BLaER1 (cell line): ENCODE measurements around the gene POU2F2.

ENCODE experiments used
- H3K27ac ChIP-seq: shearing (Covaris generic); formaldehyde crosslinking; 2 replicates; pipeline ENCODE4 v1.8.1; 2022
- H3K27me3 ChIP-seq: shearing (Covaris generic); formaldehyde crosslinking; 2 replicates; pipeline ENCODE4 v1.8.1; 2022
- H3K36me3 ChIP-seq: shearing (Covaris generic); formaldehyde crosslinking; 2 replicates; pipeline ENCODE4 v1.8.1; 2022
- H3K4me1 ChIP-seq: shearing (Covaris generic); formaldehyde crosslinking; 2 replicates; pipeline ENCODE4 v1.8.1; 2022
- H3K4me2 ChIP-seq: shearing (Covaris generic); formaldehyde crosslinking; 2 replicates; pipeline ENCODE4 v1.8.1; 2022
- H3K4me3 ChIP-seq: shearing (Covaris generic); formaldehyde crosslinking; 2 replicates; pipeline ENCODE4 v1.8.1; 2022
- H3K9ac ChIP-seq: shearing (Covaris generic); formaldehyde crosslinking; 2 replicates; pipeline ENCODE4 v1.8.1; 2022
- H3K9me3 ChIP-seq: shearing (Covaris generic); formaldehyde crosslinking; 2 replicates; pipeline ENCODE4 v1.8.1; 2022
- H4K20me1 ChIP-seq: shearing (Covaris generic); formaldehyde crosslinking; 2 replicates; pipeline ENCODE4 v1.8.1; 2022
- Cebpa-rat ChIP-seq: shearing (Covaris generic); IDR thresholded peaks from 2 replicates; pipeline ENCODE4 v1.8.1; 2022

POU2F2 gene

DNA sequence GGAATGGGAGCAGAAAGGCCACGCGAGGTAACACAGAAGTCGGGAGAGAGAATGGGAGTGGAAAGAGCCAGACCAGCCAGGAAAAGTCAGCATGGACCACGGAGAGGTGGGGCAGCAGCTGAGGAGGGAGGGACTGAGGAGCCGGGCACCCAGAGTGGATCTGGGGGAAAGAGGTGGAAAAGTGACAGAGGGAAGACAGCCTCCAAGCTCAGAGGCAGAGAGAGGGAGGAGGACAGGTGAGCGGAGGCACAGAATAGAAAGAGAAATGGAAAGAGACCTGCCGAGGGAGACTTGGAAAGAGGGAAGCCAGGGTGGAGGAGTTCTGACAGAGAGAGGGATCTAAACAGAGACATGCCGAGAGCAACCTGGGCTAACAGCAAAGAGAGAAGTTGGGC, 63.9 kb downstream of the POU2F2 start:
- Histone ChIP-seq H3K9ac (peak overlapping the region; percentile 84), H3K4me3 (peak overlapping the region; percentile 73)

GRCh38 chr19:42067315-42067888, 64.8 kb downstream of the POU2F2 start:
- Histone ChIP-seq H3K4me2 (peak overlapping the region; percentile 97), H4K20me1 (peaks cover 51% of the 10 kb centered on the region), H3K4me1 (peaks cover 77% of the 10 kb centered on the region), H3K27me3 (no peaks in the 10 kb centered on the region), H3K27ac (0 out of 2 replicates have a peak overlapping the region, but pooled peaks have one; percentile 89), H3K36me3 (peaks cover 35% of the 10 kb centered on the region), H3K4me3 (peak overlapping the region; percentile 73; the same call in 1 of the 2 replicates), H3K9ac (peak overlapping the region; percentile 84; the same call in 1 of the 2 replicates), H3K9me3 (no peaks in the 10 kb centered on the region)
- no peak for TF ChIP-seq Cebpa-rat

More for the DNA sequence above, 63.9 kb downstream of the POU2F2 start:
- no peaks in the 10 kb centered on the region for H3K27me3 ChIP-seq
- peaks cover 25% of the 10 kb centered on the region for H3K36me3 ChIP-seq
- peaks cover 77% of the 10 kb centered on the region for H3K4me1 ChIP-seq
- peak overlapping the region; percentile 89 for H3K27ac ChIP-seq
- no peaks in the 10 kb centered on the region for H3K9me3 ChIP-seq
- peak overlapping the region; percentile 97 for H3K4me2 ChIP-seq
- H4K20me1 ChIP-seq: peaks cover 48% of the 10 kb centered on the region
- no peak for TF ChIP-seq Cebpa-rat

DNA sequence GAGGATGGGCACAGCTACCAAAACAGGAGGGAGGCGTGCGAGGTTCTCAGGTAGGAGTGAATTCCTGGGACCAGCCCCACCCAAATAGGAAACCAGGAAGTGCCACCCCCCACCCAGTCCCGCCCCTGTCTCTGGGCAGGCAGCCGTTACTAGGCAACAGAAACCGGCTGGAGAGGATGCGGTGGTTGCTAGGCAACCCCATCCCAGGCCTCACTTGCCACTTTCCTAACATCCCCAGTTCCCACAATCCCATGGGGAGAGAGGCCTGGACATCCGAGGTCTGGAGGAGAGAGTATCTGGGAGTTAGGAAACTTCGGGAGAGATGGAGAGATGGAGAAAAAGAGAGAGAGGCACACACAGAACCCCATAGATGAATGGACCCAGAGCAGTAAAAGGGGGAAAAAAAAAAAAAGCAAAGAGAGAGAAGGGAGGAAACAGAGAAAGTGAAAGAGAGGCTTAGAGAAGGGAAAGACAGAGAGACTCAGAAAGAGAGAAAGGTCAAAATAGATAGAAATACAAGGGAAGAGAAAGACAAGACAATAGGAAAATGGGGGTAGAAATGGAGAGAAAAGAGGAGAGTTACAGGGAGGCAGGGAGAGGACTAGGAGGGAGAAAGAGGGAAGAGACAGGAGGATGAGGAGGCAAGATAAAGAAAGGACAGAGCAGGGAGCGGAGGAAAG, 66.0 kb downstream of the POU2F2 start:
- Histone ChIP-seq H3K27me3 (no peaks in the 10 kb centered on the region), H3K4me1 (peaks cover 69% of the 10 kb centered on the region), H3K4me3 (no peak overlapping the region), H3K36me3 (peaks cover 46% of the 10 kb centered on the region), H3K9ac (no peak overlapping the region), H3K4me2 (peak overlapping the region; percentile 97), H4K20me1 (peaks cover 51% of the 10 kb centered on the region), H3K9me3 (no peaks in the 10 kb centered on the region), H3K27ac (no peak overlapping the region)
- no peak for TF ChIP-seq Cebpa-rat

DNA sequence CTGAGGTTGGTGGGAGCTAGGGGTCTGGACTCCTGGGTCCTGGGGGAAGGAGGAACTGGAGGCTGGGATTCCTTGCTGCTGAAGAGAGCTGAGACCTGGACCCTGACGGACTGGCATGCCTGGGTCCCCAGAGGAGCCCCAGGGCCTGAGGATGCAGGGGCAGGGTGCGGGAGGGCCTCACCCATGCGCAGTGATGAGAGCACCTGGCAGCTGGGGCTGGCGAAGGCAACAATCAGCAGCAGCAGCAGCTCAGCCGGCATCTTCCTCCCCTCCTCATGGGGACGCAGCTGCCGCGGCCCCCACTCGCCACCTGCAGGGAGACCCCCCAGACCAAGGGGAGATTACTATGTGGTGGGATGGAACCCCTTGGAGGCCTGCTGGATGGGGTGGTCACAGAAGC, 66.7 kb downstream of the POU2F2 start:
- H3K27ac ChIP-seq: no peak overlapping the region
- peaks cover 51% of the 10 kb centered on the region for H4K20me1 ChIP-seq

DNA sequence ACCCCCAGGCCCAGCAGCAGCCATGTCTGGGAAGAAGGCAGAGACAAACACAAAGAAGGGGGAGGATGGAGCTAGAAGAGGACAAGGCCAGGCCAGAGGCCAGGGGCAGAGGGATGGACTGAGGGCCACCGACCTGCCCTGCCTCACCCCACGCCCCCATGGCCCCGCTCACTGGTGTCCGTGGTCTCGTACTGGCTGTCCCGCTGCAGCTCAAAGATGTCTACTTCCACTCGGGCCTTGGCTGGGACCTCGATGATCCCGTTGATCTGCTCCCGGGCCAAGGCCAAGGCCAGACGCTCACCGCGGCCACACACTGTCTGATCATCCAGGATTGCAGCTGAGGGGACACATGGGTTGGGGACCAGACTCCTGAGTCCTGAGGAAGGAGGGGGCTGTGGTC, 67.2 kb downstream of the POU2F2 start:
- Histone ChIP-seq H3K4me1 (peaks cover 59% of the 10 kb centered on the region), H3K27ac (no peak overlapping the region), H3K36me3 (peaks cover 56% of the 10 kb centered on the region), H3K4me3 (no peak overlapping the region), H3K4me2 (peak overlapping the region; percentile 47), H3K9ac (no peak overlapping the region), H4K20me1 (peaks cover 51% of the 10 kb centered on the region), H3K27me3 (no peaks in the 10 kb centered on the region), H3K9me3 (no peaks in the 10 kb centered on the region)
- TF ChIP-seq Cebpa-rat: no peak

More for the DNA sequence above, 66.7 kb downstream of the POU2F2 start:
- Histone ChIP-seq H3K4me2 (peak overlapping the region; percentile 47), H3K4me1 (peaks cover 62% of the 10 kb centered on the region), H3K9ac (no peak overlapping the region), H3K9me3 (no peaks in the 10 kb centered on the region), H3K27me3 (no peaks in the 10 kb centered on the region), H3K4me3 (no peak overlapping the region), H3K36me3 (peaks cover 52% of the 10 kb centered on the region)
- TF ChIP-seq Cebpa-rat: no peak

- no peak overlapping the region; the same call in 1 of the 2 replicates for H3K4me2 ChIP-seq
- peaks cover 62% of the 10 kb centered on the region for H3K36me3 ChIP-seq
- H3K27ac ChIP-seq: no peak overlapping the region
- H3K9me3 ChIP-seq: no peaks in the 10 kb centered on the region
- no peaks in the 10 kb centered on the region for H3K27me3 ChIP-seq
- TF ChIP-seq Cebpa-rat: no peak
- H4K20me1 ChIP-seq: peaks cover 53% of the 10 kb centered on the region
- peaks cover 55% of the 10 kb centered on the region for H3K4me1 ChIP-seq
- H3K4me3 ChIP-seq: no peak overlapping the region
- H3K9ac ChIP-seq: no peak overlapping the region
Observed at GRCh38 chr19:42064432-42064831, 67.8 kb downstream of the POU2F2 start.

GRCh38 chr19:42062381-42062780, 69.9 kb downstream of the POU2F2 start:
- H3K4me1 ChIP-seq: peaks cover 38% of the 10 kb centered on the region
- H4K20me1 ChIP-seq: peaks cover 46% of the 10 kb centered on the region
- H3K27ac ChIP-seq: no peak overlapping the region
- no peaks in the 10 kb centered on the region for H3K9me3 ChIP-seq
- H3K27me3 ChIP-seq: no peaks in the 10 kb centered on the region
- H3K4me3 ChIP-seq: no peak overlapping the region
- peaks cover 83% of the 10 kb centered on the region for H3K36me3 ChIP-seq
- H3K4me2 ChIP-seq: no peak overlapping the region
- no peak for TF ChIP-seq Cebpa-rat
- H3K9ac ChIP-seq: no peak overlapping the region

- H4K20me1 ChIP-seq: peaks cover 23% of the 10 kb centered on the region
- H3K9me3 ChIP-seq: no peaks in the 10 kb centered on the region
- H3K36me3 ChIP-seq: peaks cover 98% of the 10 kb centered on the region
Observed at GRCh38 chr19:42060117-42060516, 72.1 kb downstream of the POU2F2 start.

DNA sequence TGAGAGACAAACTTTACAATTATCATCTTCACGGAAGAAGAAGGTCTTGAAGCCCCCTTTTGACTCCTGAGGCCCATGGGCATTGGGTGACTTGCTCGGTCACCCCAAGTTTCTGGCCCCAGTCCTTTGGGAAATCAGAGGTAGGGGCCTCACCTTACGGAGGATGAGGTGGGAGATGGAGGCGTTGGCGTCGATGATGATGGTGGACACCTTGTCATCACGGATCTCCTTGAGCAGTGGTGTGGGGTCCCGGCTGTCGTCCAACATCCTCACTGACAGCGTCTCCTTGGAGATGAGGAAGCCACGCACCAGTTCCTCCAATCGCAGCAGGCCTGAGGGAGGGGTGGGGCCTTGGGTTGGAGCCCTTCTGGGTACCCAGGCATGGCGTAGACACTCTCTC, 73.0 kb downstream of the POU2F2 start:
- Histone ChIP-seq H3K4me2 (no peak overlapping the region), H4K20me1 (peaks cover 15% of the 10 kb centered on the region; the same call in 1 of the 2 replicates), H3K36me3 (peaks cover 98% of the 10 kb centered on the region), H3K9ac (no peak overlapping the region), H3K9me3 (no peaks in the 10 kb centered on the region), H3K27me3 (no peaks in the 10 kb centered on the region), H3K4me3 (no peak overlapping the region), H3K4me1 (peaks cover 11% of the 10 kb centered on the region), H3K27ac (no peak overlapping the region)
- TF ChIP-seq Cebpa-rat: no peak

More at GRCh38 chr19:42060117-42060516, 72.1 kb downstream of the POU2F2 start:
- Histone ChIP-seq H3K4me3 (no peak overlapping the region), H3K4me2 (no peak overlapping the region), H3K9ac (no peak overlapping the region), H3K4me1 (peaks cover 16% of the 10 kb centered on the region), H3K27ac (no peak overlapping the region), H3K27me3 (no peaks in the 10 kb centered on the region)
- no peak for TF ChIP-seq Cebpa-rat

DNA sequence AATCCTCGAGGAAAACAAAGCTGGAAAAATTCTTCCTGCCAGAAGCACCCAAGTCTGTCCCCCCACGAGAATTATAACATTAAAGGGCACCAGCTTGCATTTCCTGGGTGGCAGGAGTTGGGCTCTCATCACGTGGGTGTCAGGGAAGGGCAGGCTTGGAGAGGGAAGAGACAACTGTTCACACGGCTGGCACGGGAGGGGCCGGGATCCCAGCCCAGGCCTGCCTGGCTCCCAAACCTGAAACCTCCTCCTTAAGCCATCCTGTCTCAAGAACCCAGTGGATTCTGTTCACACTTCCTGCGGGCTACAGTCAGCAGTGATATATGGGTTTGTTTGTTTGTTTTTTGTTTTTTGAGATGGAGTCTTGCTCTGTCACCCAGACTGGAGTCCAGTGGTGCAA, 74.4 kb downstream of the POU2F2 start:
- H3K4me1 ChIP-seq: peaks cover 17% of the 10 kb centered on the region
- H3K27me3 ChIP-seq: no peaks in the 10 kb centered on the region
- no peak overlapping the region for H3K9ac ChIP-seq
- no peak overlapping the region for H3K4me2 ChIP-seq
- H3K4me3 ChIP-seq: no peak overlapping the region
- TF ChIP-seq Cebpa-rat: no peak
- H4K20me1 ChIP-seq: 0 out of 2 replicates have a peak, but pooled peaks cover 6% of the 10 kb centered on the region
- H3K36me3 ChIP-seq: peaks cover 98% of the 10 kb centered on the region
- H3K9me3 ChIP-seq: no peaks in the 10 kb centered on the region
- H3K27ac ChIP-seq: no peak overlapping the region
